VCaP (cell line): ENCODE results near the gene LCE2B.
"Not testable (repeated sequence)": the region's sequence is repeated elsewhere in the genome, so short reads cannot be mapped to it uniquely, and the experiment has no call there.

Source experiments
- H3K27ac ChIP-seq: fragments of 450-650 bp; 2 replicates; pipeline ENCODE4 v1.5.1; 2017
- CTCF ChIP-seq: fragments of 450-650 bp; conservative IDR thresholded peaks from 2 replicates; pipeline ENCODE4 v1.5.1; 2017; ENCODE audit warnings: mild to moderate bottlenecking, moderate library complexity

LCE2B gene

GRCh38 chr1:152658649-152659048 lies 27.3 kb upstream of the LCE2B start:
- no peak overlapping the region for H3K27ac ChIP-seq
- TF ChIP-seq CTCF = no peak

DNA sequence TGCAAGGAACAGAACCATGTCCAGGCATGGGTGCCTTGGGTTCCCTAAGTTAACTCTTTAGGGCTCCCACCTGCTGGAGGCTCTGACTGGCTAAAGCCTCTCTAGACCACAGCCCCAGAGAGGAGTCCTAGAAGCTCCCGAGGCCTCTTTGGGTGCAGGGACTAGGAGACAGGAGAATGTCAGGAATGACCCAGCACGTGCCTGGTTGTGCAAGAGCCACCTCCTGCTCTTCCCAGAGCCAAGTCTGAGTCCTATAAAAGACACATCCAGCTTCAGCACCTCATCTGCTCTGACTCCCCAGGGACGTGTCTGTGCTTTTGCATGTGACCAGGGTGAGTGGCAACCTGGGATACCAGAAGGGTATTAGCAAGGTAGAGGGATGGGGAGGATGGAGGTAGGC lies 22.8 kb upstream of the LCE2B start, which contains the start of gene LCE2D:
Gene LCE2D, plus strand, starts transcription at position 283 of the 400 bp plus-strand sequence. CDS start 726 bp downstream, outside the sequence.
- TF ChIP-seq CTCF = no peak
- no peak within 1 kb of the TSS for H3K27ac ChIP-seq

- H3K27ac ChIP-seq = not testable (repeated sequence)
Observed at GRCh38 chr1:152666171-152666570, 19.8 kb upstream of the LCE2B start.

DNA sequence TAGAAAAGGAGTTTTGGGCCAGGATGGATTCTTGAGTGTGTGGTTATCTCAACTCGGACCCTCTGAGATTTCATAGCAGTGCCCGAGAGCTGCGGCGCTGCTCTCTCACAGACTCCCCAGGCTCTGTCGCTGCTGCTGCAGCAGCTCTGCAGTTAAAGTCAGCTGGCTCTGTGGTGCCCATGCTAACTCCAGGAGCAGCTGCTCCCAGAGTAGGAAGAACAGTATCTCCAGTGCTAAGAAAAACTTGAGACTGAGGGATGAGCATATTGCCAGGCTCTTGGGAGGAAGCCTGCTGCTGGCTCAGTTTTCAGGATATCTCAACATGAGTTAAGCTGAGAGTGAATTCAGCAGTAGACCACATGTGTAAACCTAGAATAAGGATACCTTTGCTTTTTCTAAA lies 18.3 kb upstream of the LCE2B start:
- TF ChIP-seq CTCF = no peak
- no peak overlapping the region for H3K27ac ChIP-seq

GRCh38 chr1:152673016-152673415 lies 12.9 kb upstream of the LCE2B start:
- TF ChIP-seq CTCF = no peak
- no peak overlapping the region for H3K27ac ChIP-seq

DNA sequence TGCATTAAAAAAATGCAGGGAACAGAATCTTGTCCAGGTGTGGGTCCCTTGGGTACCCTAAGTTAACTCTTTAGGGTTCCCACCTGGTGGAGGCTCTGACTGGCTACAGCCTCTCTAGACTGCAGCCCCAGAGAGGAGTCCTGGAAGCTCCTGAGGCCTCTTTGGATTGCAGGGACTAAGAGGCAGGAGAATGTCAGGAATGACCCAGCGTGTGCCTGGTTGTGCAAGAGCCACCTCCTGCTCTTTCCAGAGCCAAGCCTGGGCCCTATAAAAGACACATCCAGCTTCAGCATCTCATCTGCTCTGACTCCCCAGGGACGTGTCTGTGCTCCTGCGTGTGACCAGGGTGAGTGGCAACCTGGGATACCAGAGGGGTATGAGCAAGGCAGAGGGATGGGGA lies 10.9 kb upstream of the LCE2B start, which contains the start of gene LCE2C:
Gene LCE2C, plus strand, starts transcription at position 297 of the 400 bp plus-strand sequence. CDS start 737 bp downstream, outside the sequence.
- H3K27ac ChIP-seq = not testable (repeated sequence)

- no peak for TF ChIP-seq CTCF
- no peak overlapping the region for H3K27ac ChIP-seq
Observed at GRCh38 chr1:152679459-152679858, 6.5 kb upstream of the LCE2B start.

GRCh38 chr1:152681616-152682015 lies 4.3 kb upstream of the LCE2B start:
- no peak for TF ChIP-seq CTCF
- H3K27ac ChIP-seq = no peak overlapping the region

DNA sequence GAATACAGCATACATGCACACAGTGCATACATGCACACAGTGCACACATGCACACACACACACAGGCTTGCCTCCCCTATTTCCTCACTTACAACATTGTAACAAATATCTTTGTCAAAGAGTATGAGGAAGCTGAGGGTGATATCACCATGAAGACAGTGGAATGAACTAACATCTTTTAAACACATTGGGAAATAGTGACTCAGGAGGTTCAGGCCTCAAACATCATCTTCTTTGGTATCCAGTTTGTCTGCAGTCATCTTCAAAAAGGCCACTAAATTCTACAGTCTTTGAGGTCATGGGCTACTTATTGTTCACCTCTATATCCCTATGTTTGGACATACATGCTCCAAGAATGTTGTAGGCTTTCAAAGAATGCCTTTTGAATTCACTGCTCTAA lies 2.1 kb upstream of the LCE2B start:
- no peak for TF ChIP-seq CTCF
- no peak overlapping the region for H3K27ac ChIP-seq
